Vagina (tissue), 2 donors: ENCODE data around the gene OTOS.

Experiments
- POLR2A ChIP-seq, 2 donors: fragments of 450-650 bp; IDR thresholded peaks; one replicate each; pipeline ENCODE4 v1.6.1; 2017; ENCODE audit warnings: antibody characterized with exemption in 2 of 2, mild to moderate bottlenecking in 2 of 2, moderate library complexity in 2 of 2
- POLR2AphosphoS5 ChIP-seq, 2 donors: sonication (generic); formaldehyde crosslinking; IDR thresholded peaks; one replicate each; pipeline ENCODE4 v1.9.0; 2017; ENCODE audit warnings: antibody characterized with exemption in 2 of 2, mild to moderate bottlenecking in 2 of 2, low read depth in 1 of 2; ENCODE audit not compliant: insufficient read depth in 1 of 2
- TF ChIP-seq, protein P1 (sequence below), 3 experiments: fragments of 450-650 bp in 2 of 3; fragments of 200-600 bp in 1 of 3; sonication (generic) in 1 of 3; IDR thresholded peaks; one replicate each; pipeline ENCODE4 v1.5.1; 2017 to 2019; ENCODE audit warnings: antibody characterized with exemption in 3 of 3, mild to moderate bottlenecking in 2 of 3, moderate library complexity in 2 of 3

DNA sequence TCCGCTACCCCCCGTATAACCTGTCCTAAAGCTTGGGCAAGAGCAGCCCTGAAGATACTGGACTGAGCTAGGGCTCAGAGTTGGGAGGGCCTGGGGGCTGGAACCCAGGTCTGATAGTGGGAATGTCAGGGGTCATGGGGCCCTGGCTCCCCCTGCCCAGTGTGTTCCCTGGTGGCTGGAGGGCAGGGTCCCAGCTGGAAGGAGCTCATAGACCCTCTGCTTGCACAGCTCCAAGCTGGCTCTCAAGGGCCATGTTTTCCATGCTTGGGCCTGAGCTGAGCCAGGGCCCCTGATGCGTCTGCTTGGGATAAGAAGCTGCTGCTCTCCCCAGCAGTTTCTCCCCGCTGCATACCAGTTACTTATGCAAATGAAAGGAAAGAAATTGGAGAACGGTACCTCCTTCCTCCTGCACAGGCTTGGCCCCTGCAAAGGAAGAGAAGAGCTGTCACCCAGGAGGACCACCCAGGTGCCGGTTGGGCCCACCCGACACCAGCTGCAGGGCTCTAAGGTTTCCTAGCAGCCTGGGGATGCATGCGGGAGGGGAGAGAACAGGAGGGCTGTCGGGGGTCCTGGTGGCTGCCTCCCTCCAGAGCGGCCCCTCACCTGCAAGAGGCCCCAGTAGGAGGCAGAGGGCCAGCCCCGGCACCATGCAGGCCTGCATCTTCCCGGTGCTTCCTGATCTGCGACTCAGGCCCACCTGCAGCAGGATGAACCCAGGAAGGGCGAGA lies 628 bp downstream of the OTOS start:
- TF ChIP-seq, protein P1, sequence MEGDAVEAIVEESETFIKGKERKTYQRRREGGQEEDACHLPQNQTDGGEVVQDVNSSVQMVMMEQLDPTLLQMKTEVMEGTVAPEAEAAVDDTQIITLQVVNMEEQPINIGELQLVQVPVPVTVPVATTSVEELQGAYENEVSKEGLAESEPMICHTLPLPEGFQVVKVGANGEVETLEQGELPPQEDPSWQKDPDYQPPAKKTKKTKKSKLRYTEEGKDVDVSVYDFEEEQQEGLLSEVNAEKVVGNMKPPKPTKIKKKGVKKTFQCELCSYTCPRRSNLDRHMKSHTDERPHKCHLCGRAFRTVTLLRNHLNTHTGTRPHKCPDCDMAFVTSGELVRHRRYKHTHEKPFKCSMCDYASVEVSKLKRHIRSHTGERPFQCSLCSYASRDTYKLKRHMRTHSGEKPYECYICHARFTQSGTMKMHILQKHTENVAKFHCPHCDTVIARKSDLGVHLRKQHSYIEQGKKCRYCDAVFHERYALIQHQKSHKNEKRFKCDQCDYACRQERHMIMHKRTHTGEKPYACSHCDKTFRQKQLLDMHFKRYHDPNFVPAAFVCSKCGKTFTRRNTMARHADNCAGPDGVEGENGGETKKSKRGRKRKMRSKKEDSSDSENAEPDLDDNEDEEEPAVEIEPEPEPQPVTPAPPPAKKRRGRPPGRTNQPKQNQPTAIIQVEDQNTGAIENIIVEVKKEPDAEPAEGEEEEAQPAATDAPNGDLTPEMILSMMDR (IDR thresholded peaks at IDR 0.05), result no peak
- TF ChIP-seq POLR2AphosphoS5 (IDR thresholded peaks at IDR 0.05; ENCODE audit: insufficient read depth in 1 of 2, low read depth in 1 of 2) (no peak), POLR2A (IDR thresholded peaks at IDR 0.05) (no peak)
